Rectal smooth muscle tissue (tissue), 1 donor: ENCODE results near the gene SMIM1.
"Not testable (repeated sequence)": the region's sequence is repeated elsewhere in the genome, so short reads cannot be mapped to it uniquely, and the experiment has no call there.

ENCODE experiments used
- H3K27ac ChIP-seq: one replicate; pipeline ENCODE4 v1.7.0; 2013; ENCODE audit warnings: low read depth, low read length, inconsistent platforms
- H3K27me3 ChIP-seq: one replicate; pipeline ENCODE4 v1.7.0; 2013; ENCODE audit warnings: low read length; ENCODE audit not compliant: control insufficient read depth, insufficient read depth
- H3K36me3 ChIP-seq: one replicate; pipeline ENCODE4 v1.7.0; 2013; ENCODE audit warnings: low read length; ENCODE audit not compliant: control insufficient read depth, insufficient read depth
- H3K4me1 ChIP-seq: one replicate; pipeline ENCODE4 v1.7.0; 2013; ENCODE audit warnings: low read length; ENCODE audit not compliant: control insufficient read depth, insufficient read depth
- H3K4me3 ChIP-seq: one replicate; pipeline ENCODE4 v1.7.0; 2013; ENCODE audit warnings: low read length
- H3K9ac ChIP-seq: one replicate; pipeline ENCODE4 v1.7.0; 2013; ENCODE audit warnings: low read length

Gene SMIM1

GRCh38 chr1:3800795-3801194, 28.2 kb downstream of the SMIM1 start:
- not testable (repeated sequence) for H3K4me1 ChIP-seq, H3K9ac ChIP-seq, H3K4me3 ChIP-seq, H3K27ac ChIP-seq, H3K27me3 ChIP-seq, H3K36me3 ChIP-seq

GRCh38 chr1:3803905-3804626, 31.5 kb downstream of the SMIM1 start:
- no peaks in the 10 kb centered on the region for H3K27me3 ChIP-seq

GRCh38 chr1:3804627-3804944, 32.0 kb downstream of the SMIM1 start:
- H3K4me1 ChIP-seq, H3K27me3 ChIP-seq, H3K27ac ChIP-seq, H3K4me3 ChIP-seq, H3K36me3 ChIP-seq, H3K9ac ChIP-seq: not testable (repeated sequence)

More at GRCh38 chr1:3803905-3804626, 31.5 kb downstream of the SMIM1 start:
- Histone ChIP-seq H3K9ac (no peak overlapping the region), H3K27ac (no peak overlapping the region), H3K4me1 (no peaks in the 10 kb centered on the region), H3K4me3 (no peak overlapping the region), H3K36me3 (no peaks in the 10 kb centered on the region)

- Histone ChIP-seq H3K4me3 (no peak overlapping the region), H3K4me1 (no peaks in the 10 kb centered on the region), H3K9ac (no peak overlapping the region), H3K36me3 (no peaks in the 10 kb centered on the region), H3K27ac (no peak overlapping the region), H3K27me3 (no peaks in the 10 kb centered on the region)
Observed at GRCh38 chr1:3805038-3805437, 32.5 kb downstream of the SMIM1 start.

GRCh38 chr1:3807769-3808168, 35.2 kb downstream of the SMIM1 start:
- H3K27ac ChIP-seq = no peak overlapping the region
- no peaks in the 10 kb centered on the region for H3K4me1 ChIP-seq
- H3K4me3 ChIP-seq = no peak overlapping the region
- no peaks in the 10 kb centered on the region for H3K36me3 ChIP-seq
- no peaks in the 10 kb centered on the region for H3K27me3 ChIP-seq
- no peak overlapping the region for H3K9ac ChIP-seq

DNA sequence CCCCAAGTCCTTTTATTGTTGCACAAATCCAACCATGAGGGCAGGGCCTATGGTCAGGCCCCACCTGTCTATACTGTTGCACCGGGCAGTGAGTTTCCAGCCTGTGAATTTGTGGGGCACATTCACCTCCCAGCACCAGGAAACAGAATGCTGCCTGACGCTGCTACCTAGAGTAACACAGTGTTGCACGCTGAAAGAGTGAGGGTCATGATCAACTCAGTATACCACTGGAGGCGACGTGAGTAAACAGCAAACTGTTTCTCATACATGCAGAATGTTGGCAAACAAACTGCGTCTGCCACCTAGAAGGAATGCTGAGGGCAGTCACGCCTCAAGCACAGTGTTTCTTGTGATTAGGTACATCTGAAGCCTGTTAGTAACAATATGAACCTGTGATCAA, 37.1 kb downstream of the SMIM1 start:
- Histone ChIP-seq H3K4me3 (no peak overlapping the region), H3K27ac (no peak overlapping the region), H3K27me3 (no peaks in the 10 kb centered on the region), H3K9ac (no peak overlapping the region), H3K4me1 (no peaks in the 10 kb centered on the region), H3K36me3 (no peaks in the 10 kb centered on the region)

DNA sequence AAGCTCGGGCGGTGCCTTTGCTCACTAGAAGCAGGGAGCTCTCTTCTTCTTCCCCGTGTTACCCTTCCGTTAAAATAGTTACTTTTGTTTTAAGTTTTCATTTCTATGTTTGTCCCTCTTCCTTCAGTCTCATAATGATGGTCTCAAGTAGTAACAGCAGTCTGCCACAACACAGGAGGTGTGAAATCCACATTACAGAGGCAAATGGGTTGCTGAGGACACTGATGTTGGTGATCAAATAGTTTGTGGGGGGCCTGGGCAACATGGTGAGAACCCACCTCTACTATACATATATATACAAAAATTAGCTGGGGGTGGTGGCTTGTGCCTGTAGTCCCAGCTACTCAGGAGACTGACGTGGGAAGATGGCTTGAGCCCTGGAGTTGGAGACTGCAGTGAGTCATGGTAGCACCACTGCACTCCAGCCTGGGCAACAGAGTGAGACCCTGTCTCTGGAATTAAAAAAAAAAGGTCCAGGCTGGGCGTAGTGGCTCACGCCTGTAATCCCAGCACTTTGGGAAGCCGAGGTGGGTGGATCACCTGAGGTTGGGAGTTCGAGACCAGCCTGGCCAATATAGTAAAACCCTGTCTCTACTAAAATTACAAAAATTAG, 37.7 kb downstream of the SMIM1 start:
- not testable (repeated sequence) for H3K27me3 ChIP-seq, H3K4me3 ChIP-seq, H3K4me1 ChIP-seq, H3K27ac ChIP-seq, H3K9ac ChIP-seq, H3K36me3 ChIP-seq

GRCh38 chr1:3811595-3811911, 39.0 kb downstream of the SMIM1 start:
- Histone ChIP-seq H3K27me3 (no peaks in the 10 kb centered on the region), H3K9ac (no peak overlapping the region), H3K36me3 (peaks cover 7% of the 10 kb centered on the region), H3K4me3 (no peak overlapping the region), H3K4me1 (no peaks in the 10 kb centered on the region), H3K27ac (no peak overlapping the region)

GRCh38 chr1:3814065-3814464, 41.5 kb downstream of the SMIM1 start:
- Histone ChIP-seq H3K4me3 (no peak overlapping the region), H3K27ac (no peak overlapping the region), H3K27me3 (no peaks in the 10 kb centered on the region), H3K9ac (no peak overlapping the region), H3K36me3 (peaks cover 10% of the 10 kb centered on the region), H3K4me1 (no peaks in the 10 kb centered on the region)

- no peaks in the 10 kb centered on the region for H3K4me1 ChIP-seq
- no peaks in the 10 kb centered on the region for H3K27me3 ChIP-seq
- no peak overlapping the region for H3K9ac ChIP-seq
- H3K27ac ChIP-seq = no peak overlapping the region
- H3K36me3 ChIP-seq = peaks cover 11% of the 10 kb centered on the region
- H3K4me3 ChIP-seq = no peak overlapping the region
Observed at GRCh38 chr1:3814771-3815561, 42.4 kb downstream of the SMIM1 start.

- no peaks in the 10 kb centered on the region for H3K27me3 ChIP-seq
- no peak overlapping the region for H3K4me3 ChIP-seq
- H3K27ac ChIP-seq = no peak overlapping the region
- H3K9ac ChIP-seq = no peak overlapping the region
- no peaks in the 10 kb centered on the region for H3K4me1 ChIP-seq
- H3K36me3 ChIP-seq = peaks cover 14% of the 10 kb centered on the region
Observed at GRCh38 chr1:3816331-3817137, 44.0 kb downstream of the SMIM1 start.

GRCh38 chr1:3817138-3817740, 44.7 kb downstream of the SMIM1 start:
- Histone ChIP-seq H3K36me3 (peaks cover 14% of the 10 kb centered on the region), H3K27me3 (no peaks in the 10 kb centered on the region), H3K9ac (no peak overlapping the region), H3K4me3 (no peak overlapping the region), H3K27ac (no peak overlapping the region), H3K4me1 (no peaks in the 10 kb centered on the region)
